ENCODE results near the gene CRNKL1.
"Not testable (repeated sequence)": the region's sequence is repeated elsewhere in the genome, so short reads cannot be mapped to it uniquely, and the experiment has no call there.

Gene CRNKL1

DNA sequence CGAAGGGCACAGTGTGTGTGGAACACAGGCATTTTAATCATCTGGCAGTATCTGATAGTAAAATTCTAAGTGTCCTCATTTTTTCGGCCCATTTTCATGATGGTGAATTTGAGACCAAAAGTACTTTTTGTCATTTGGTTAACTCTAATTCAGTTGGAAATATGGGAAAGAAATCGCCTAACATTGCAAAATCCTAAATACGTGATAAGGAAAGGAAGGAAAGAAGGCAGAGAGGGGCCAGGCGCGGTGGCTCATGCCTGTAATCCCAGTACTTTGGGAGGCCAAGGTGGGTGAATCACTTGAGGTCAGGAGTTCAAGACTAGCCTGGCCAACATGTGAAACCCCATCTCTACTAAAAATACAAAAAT, 48.3 kb downstream of the CRNKL1 start:
- not testable (repeated sequence) for DNase-seq

GRCh38 chr20:20003031-20003954, 49.0 kb downstream of the CRNKL1 start:
- peak; percentile 22 for DNase-seq

DNA sequence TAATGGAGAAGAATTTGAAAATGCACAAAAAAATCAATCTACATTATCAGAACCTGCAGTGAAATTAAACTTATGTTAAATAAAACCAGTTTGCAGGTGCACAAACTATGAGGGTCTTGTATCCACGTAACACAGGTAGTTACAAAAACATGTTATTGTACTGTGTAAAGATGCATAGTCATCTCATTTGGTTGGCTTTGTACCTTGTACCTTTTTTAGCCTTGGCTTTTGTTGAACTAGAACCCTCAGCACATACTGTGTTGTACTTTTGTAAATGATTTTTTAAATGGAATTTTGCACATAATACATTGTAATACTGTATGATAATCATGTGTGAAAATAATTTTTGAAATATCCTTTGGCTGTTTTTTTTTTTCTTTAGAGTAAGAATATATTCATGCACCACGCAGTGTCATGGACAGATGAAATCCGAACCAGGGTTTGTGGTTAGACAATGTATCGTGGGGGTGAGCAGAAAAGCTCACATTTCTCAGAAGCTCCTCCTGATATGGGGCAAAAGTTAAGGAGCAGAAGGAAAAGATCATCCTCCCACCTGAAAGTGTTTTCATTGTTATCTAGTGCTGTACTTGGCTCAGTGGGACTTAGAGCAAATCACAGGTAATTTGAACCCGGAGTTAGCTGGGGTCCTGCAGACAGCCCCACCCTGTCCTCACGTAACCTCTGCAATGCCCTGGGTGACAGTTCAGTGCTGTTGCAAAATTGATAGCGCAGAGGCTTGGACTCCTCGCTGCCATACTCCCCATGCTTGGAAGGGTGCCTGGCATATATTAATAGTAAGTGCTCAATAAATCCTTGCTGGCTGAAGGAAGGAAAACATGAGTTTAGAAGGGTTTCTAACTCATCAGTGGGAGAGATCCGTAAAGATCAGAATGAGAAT, 49.9 kb downstream of the CRNKL1 start:
- DNase-seq: no peak

DNA sequence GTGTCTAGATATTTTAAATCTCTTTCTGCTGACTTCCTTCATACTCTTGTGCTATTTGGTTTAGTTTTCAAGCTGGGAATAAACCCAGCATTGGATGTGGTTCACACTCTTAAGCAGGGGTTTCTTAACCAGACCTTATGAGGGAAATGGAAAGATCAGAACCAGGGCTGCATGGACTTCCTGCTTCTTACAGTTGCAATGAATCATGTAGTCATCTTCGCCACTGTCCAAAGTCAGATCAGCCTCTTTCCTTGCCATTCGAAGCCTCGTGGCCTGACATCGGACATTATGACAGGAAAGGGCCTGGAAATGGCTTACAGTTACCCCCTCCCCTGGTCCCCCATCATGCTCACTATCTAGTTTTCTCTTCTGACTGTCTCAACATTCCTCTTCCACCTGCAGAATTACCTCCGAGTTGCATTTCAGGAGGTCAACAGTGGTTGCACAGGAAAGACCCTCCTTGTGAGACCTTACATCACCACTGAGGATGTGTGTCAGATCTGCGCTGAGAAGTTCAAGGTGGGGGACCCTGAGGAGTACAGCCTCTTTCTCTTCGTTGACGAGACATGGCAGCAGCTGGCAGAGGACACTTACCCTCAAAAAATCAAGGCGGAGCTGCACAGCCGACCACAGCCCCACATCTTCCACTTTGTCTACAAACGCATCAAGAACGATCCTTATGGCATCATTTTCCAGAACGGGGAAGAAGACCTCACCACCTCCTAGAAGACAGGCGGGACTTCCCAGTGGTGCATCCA, 51.9 kb downstream of the CRNKL1 start:
- DNase-seq: peak; percentile 6

GRCh38 chr20:19998990-19999705, 53.1 kb downstream of the CRNKL1 start:
- no peak for DNase-seq

GRCh38 chr20:19996917-19997316, 55.3 kb downstream of the CRNKL1 start:
- DNase-seq: no peak

- no peak for DNase-seq
Measured at GRCh38 chr20:19996222-19996621, 56.0 kb downstream of the CRNKL1 start.

- peak; percentile 42 for DNase-seq
Measured at GRCh38 chr20:19995220-19995863, 56.9 kb downstream of the CRNKL1 start.

DNA sequence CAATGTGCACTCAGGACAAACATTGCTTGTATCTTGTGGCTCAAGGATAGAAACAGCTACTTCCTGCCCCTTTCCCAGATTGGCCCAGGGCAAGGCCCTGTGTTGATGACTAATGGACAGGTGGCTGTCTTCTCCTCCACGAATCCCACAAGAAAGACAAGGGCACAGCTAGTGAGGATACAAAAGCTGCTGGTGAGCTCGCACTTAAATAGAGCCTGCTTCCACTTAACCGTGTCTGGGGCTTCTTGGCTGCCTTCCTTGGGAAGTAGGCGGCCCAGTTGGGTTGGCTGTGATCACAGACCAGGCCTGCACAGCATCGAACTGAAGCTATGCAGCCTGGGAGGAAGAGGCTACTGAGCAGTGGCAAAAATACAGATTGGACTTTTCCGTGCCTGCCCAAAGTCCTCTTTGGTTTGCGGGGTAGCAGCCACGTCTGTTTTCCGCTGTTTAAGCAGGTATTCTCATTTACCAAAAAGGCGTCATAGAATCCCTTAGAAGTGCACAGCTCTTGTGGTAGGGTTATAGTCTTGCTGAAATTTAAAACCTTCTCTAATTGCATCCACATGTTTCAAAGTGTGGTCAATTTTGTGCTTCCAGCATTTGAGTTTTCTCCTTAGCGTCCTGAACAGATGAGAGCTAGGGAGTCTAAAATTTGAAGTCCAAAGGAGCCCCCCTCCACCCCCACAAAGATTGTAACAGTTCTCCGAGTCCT, 58.2 kb downstream of the CRNKL1 start:
- no peak for DNase-seq

GRCh38 chr20:19992996-19993908, 59.0 kb downstream of the CRNKL1 start:
- DNase-seq: no peak

- no peak for DNase-seq
Measured at GRCh38 chr20:19991854-19992253, 60.4 kb downstream of the CRNKL1 start.

- DNase-seq: no peak
Measured at GRCh38 chr20:19991308-19991707, 61.0 kb downstream of the CRNKL1 start.

GRCh38 chr20:19990850-19991249, 61.4 kb downstream of the CRNKL1 start:
- DNase-seq: no peak

DNA sequence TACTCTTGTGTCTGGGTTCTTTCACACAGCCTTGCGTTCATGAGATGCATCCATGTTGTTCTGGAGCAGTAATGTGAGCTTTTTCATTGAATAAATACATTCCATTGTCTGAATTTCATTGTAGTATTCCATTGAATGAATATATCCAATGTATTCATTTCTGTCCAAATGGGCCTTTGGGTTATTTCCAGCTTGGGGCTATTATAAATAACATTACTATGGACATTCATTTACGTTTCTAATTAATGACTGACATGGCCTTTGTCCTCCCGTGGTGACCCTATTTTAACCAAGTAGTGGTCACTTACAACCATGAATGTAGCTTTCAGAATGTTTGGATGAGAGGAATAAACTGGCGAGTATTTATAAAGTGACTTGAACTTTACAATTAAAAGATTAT, 65.2 kb downstream of the CRNKL1 start:
- no peak for DNase-seq

DNA sequence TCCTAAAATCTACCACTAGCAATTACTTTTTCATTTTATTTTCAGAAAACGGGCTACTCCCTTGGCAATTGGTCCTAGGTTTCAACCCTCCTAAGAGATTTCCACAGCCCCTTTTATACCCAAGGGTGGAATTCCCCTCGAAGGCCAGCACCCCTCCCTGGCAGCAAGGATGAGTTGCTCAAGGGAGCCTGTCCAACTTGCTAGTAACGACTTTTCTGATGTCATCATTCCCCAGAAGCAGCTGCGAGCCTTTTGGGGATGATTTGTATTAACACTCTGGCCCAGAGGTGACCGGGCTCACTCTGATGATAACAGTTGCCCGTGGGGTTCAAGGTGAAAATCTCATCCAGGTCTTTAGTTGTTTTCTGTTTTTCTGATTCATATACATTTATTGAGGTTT, 65.8 kb downstream of the CRNKL1 start:
- no peak for DNase-seq

Measured in activated CD4-positive, alpha-beta T cell treated with anti-CD3 and anti-CD28 coated beads, Interleukin-10, Interleukin-2, amounts not matched to agents 100 ng/mL and 50 ng/mL, durations not matched to agents 16 hours and 8 hours (primary cell).